ENCODE data around the gene GIGYF1.
A peak's percentile ranks its signal among the peaks of the same experiment; 100 is the strongest.
"Not testable (repeated sequence)": the region's sequence is repeated elsewhere in the genome, so short reads cannot be mapped to it uniquely, and the experiment has no call there.

The GIGYF1 gene, protein sequence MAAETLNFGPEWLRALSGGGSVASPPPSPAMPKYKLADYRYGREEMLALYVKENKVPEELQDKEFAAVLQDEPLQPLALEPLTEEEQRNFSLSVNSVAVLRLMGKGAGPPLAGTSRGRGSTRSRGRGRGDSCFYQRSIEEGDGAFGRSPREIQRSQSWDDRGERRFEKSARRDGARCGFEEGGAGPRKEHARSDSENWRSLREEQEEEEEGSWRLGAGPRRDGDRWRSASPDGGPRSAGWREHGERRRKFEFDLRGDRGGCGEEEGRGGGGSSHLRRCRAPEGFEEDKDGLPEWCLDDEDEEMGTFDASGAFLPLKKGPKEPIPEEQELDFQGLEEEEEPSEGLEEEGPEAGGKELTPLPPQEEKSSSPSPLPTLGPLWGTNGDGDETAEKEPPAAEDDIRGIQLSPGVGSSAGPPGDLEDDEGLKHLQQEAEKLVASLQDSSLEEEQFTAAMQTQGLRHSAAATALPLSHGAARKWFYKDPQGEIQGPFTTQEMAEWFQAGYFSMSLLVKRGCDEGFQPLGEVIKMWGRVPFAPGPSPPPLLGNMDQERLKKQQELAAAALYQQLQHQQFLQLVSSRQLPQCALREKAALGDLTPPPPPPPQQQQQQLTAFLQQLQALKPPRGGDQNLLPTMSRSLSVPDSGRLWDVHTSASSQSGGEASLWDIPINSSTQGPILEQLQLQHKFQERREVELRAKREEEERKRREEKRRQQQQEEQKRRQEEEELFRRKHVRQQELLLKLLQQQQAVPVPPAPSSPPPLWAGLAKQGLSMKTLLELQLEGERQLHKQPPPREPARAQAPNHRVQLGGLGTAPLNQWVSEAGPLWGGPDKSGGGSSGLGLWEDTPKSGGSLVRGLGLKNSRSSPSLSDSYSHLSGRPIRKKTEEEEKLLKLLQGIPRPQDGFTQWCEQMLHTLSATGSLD (N-terminal part only)

GRCh38 chr7:100694098-100694745, at the start of gene GIGYF1:
GIGYF1 (minus strand) TSS chr7:100694250; CDS start chr7:100688238, 6,012 bp downstream.
- peak; percentile 90 for DNase-seq

GRCh38 chr7:100739934-100740333, 45.9 kb upstream of the GIGYF1 start:
- DNase-seq = no peak

- no peak for DNase-seq
Measured at GRCh38 chr7:100736671-100737070, 42.6 kb upstream of the GIGYF1 start.

DNA sequence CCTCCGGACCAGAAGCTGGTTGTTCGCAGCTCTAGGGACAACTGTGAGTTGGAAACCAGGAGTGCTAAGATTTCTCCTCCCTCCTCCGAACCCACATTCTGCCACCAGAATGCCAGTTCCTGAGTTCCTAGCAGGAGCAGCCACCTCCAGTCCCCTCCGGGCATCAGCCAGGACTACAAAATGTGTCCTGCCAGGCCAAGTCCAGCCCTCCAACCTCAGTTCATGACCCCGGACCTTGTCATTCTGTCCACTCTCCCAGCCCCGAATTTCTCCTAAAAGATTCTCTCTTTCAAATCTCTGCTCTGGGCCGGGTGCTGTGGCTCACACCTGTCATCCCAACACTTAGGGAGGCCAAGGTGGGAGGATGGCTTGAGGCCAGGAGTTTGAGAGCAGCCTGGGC, 41.7 kb upstream of the GIGYF1 start:
- DNase-seq = no peak

GRCh38 chr7:100731937-100732636, 38.0 kb upstream of the GIGYF1 start:
- DNase-seq = no peak

DNA sequence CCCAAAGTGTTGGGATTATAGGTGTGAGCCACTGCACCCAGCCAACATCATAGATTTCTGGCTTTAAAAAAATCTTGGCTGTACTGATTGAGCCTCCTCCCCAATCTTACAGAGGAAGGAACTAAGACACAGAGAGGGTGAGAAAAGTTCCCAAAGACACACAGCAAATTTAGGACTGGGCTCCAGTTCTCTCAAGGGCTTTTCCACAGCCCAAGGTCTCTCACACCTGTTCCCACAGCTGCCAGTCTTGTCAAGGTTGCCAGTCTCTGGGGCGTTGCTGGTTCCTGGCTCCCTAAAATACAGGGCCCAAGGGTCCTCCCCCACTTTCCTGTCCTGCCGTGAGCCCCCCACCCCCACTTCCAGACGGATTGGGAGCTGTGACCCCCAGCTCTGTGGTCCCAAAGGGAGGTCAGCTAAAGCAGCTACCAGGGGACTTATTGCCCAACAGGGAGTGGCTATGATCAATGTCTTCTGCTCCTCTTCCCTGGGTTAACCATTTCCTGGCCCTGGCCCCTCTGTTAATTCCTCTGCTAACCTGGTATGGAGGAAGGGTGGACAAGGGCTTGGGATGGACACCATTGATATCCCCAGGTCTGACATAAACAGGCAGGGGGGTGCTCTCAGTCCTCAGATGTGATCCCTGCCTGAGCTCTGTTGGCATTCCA, 36.2 kb upstream of the GIGYF1 start:
- DNase-seq = no peak

GRCh38 chr7:100728196-100728595, 34.1 kb upstream of the GIGYF1 start:
- DNase-seq = no peak

- no peak for DNase-seq
Measured at GRCh38 chr7:100726996-100727761, 33.1 kb upstream of the GIGYF1 start.

- not testable (repeated sequence) for DNase-seq
Measured at GRCh38 chr7:100724364-100724763, 30.3 kb upstream of the GIGYF1 start.

GRCh38 chr7:100723732-100724275, 29.8 kb upstream of the GIGYF1 start:
- DNase-seq = no peak

GRCh38 chr7:100722480-100723212, 28.6 kb upstream of the GIGYF1 start:
- no peak for DNase-seq

- DNase-seq = no peak
Measured at GRCh38 chr7:100721505-100721812, 27.4 kb upstream of the GIGYF1 start.

DNA sequence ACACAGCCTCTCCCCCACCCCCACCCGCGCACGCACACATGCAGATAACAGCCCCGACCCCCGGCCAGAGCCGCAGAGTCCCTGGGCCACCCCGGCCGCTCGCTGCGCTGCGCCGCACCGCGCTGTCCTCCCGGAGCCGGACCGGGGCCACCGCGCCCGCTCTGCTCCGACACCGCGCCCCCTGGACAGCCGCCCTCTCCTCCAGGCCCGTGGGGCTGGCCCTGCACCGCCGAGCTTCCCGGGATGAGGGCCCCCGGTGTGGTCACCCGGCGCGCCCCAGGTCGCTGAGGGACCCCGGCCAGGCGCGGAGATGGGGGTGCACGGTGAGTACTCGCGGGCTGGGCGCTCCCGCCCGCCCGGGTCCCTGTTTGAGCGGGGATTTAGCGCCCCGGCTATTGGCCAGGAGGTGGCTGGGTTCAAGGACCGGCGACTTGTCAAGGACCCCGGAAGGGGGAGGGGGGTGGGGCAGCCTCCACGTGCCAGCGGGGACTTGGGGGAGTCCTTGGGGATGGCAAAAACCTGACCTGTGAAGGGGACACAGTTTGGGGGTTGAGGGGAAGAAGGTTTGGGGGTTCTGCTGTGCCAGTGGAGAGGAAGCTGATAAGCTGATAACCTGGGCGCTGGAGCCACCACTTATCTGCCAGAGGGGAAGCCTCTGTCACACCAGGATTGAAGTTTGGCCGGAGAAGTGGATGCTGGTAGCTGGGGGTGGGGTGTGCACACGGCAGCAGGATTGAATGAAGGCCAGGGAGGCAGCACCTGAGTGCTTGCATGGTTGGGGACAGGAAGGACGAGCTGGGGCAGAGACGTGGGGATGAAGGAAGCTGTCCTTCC, 26.8 kb upstream of the GIGYF1 start:
- DNase-seq = no peak

DNA sequence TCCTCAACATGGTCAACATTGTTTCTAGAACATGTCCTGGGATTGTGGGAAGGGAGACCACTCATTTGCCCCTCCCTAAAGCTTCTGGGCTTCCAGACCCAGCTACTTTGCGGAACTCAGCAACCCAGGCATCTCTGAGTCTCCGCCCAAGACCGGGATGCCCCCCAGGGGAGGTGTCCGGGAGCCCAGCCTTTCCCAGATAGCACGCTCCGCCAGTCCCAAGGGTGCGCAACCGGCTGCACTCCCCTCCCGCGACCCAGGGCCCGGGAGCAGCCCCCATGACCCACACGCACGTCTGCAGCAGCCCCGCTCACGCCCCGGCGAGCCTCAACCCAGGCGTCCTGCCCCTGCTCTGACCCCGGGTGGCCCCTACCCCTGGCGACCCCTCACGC, 26.2 kb upstream of the GIGYF1 start, which contains the start of gene EPO:
TSS of gene EPO (plus strand) at position 190 of the 392 bp plus-strand sequence. CDS start 513 bp downstream, outside the sequence.
- DNase-seq = no peak

GRCh38 chr7:100719523-100720278, 25.7 kb upstream of the GIGYF1 start:
- no peak for DNase-seq

DNA sequence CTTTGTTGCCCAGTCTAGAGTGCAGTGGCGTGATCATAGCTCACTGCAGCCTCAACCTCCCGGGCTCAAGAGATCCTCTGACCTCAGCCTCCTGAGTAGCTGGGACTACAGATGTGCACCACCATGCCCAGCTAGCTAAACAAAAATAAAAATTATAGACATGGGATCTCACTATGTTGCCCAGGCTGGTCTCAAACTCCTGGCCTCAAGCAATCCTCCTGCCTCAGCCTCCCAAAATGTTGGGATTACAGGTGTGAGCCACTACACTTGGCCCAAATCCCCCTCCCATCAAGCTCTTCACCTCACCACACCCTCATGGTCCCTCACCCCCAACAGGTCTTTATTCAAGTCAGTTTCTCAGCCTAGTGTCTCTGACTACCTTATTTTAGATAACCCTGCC, 23.0 kb upstream of the GIGYF1 start:
- not testable (repeated sequence) for DNase-seq

DNA sequence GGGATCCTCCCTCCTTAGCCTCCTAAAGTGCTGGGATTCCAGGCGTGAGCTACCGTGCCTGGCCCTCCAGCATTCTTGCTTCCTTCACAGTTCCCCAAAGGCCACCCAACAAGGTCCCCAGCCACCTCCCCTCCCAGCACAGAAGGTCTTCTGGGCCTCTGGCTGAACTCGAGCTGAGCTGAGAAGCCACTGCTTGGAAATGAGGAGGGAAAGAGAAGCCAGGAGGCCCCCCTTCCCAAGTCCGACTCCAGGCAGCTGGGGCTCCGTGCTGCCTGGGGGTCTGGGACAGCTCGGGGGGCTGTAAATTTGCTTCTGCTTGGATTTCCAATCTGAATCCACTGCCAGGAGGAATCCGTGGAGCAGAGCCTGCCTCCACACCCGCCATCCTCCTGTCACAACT, 20.7 kb upstream of the GIGYF1 start:
- DNase-seq = no peak

- no peak for DNase-seq
Measured at GRCh38 chr7:100711369-100711768, 17.3 kb upstream of the GIGYF1 start.

- no peak for DNase-seq
Measured at GRCh38 chr7:100710452-100710851, 16.4 kb upstream of the GIGYF1 start.
